D721Med (cell line): ENCODE measurements around the gene ZNF771.

Source experiments
- DNase-seq: peaks from one replicate; pipeline ENCODE4 v3.0.0; 2011; ENCODE audit warnings: low spot score; ENCODE audit not compliant: insufficient read length
- FAIRE-seq: peaks from 2 replicates; lab custom pipeline; 2011; peaks lifted over from hg19 to GRCh38; lab: Jason Lieb, UNC
- CTCF ChIP-seq: IDR thresholded peaks from 2 replicates; pipeline ENCODE4 v1.5.1; 2012; ENCODE audit warnings: mild to moderate bottlenecking, control low read depth; ENCODE audit not compliant: insufficient read depth; ENCODE audit errors: missing control alignments

The ZNF771 gene

GRCh38 chr16:30428055-30428454, 20.6 kb downstream of the ZNF771 start:
- no peak for TF ChIP-seq CTCF
- FAIRE-seq (no peak), DNase-seq (no peak)

GRCh38 chr16:30429418-30429677, 21.9 kb downstream of the ZNF771 start:
- no peak for TF ChIP-seq CTCF
- no peak for FAIRE-seq
- DNase-seq, result no peak

GRCh38 chr16:30429678-30430427, 22.4 kb downstream of the ZNF771 start, which contains the start of gene DCTPP1:
Gene DCTPP1, minus strand, starts transcription at chr16:30430030. Its CDS starts 50 bp downstream, at chr16:30429980.
- peak; percentile 77 for TF ChIP-seq CTCF
- FAIRE-seq (no peak), DNase-seq (peak; percentile 95)

- TF ChIP-seq CTCF, result no peak
- no peak for DNase-seq
- no peak for FAIRE-seq
Measured at GRCh38 chr16:30430428-30430970, 23.1 kb downstream of the ZNF771 start.

- no peak for TF ChIP-seq CTCF
- FAIRE-seq (no peak), DNase-seq (no peak)
Measured at GRCh38 chr16:30434852-30435251, 27.4 kb downstream of the ZNF771 start.

- DNase-seq, result no peak
- no peak for TF ChIP-seq CTCF
- no peak for FAIRE-seq
Measured at GRCh38 chr16:30437511-30438046, 30.2 kb downstream of the ZNF771 start.

- no peak for TF ChIP-seq CTCF
- no peak for FAIRE-seq
- no peak for DNase-seq
Measured at GRCh38 chr16:30438835-30439234, 31.4 kb downstream of the ZNF771 start.
